NCI-H128 (cell line): ENCODE results near the gene TCEAL1.

Experiments
- DNase-seq: peaks from one replicate; lab custom pipeline; 2025; ENCODE audit not compliant: unreplicated experiment; lab: John Stamatoyannopoulos, UW

TCEAL1 gene

DNA sequence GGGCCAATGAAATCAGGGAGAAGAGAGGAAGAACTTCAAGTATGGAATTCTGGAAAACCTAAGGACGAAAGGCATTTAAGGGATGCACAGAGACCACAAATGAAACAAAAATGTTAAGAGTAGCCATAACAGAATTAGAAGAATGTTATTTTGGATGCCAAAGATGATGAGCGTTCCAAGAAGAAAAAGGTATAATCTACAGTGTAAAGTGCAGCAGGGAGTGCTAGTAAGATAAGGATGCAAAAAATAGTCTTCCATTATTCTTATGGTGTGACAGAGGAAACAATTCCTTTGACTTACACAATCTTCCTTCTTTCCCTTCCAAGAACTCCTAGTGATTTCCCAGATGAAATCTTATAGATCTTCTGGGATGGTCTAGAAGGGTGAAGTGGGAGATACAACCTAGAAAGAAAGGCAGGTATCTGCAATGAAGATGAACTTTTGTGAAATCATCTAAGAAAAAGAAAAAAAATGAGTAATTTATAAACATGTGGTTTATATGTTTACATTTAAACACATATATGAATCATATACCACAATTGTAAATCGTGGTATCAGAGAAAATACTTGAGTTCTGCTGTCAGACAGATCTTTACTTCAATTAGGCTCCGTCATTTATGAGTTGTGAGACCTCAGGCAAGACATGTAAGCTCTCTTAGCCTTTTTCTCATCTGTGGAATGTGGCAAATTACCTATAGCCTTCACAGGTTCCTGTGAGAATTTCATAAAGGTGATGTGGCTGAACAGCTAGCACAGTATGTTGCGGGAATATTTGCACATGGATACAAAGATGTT is 49.6 kb downstream of the TCEAL1 start:
- DNase-seq = no peak
